HUES64 (cell line): ENCODE results near the gene CTSS.
"Not testable (repeated sequence)": the region's sequence is repeated elsewhere in the genome, so short reads cannot be mapped to it uniquely, and the experiment has no call there.

Source experiments
- H3K27ac ChIP-seq: 2 replicates; pipeline ENCODE4 v1.7.0; 2013; ENCODE audit warnings: low read depth, low read length, inconsistent platforms
- H3K27me3 ChIP-seq: 2 replicates; pipeline ENCODE4 v1.6.1; 2013; ENCODE audit warnings: mild to moderate bottlenecking, low read length; ENCODE audit not compliant: insufficient read depth
- H3K36me3 ChIP-seq: 2 replicates; pipeline ENCODE4 v1.6.1; 2013; ENCODE audit warnings: mild to moderate bottlenecking, low read length; ENCODE audit not compliant: insufficient read depth
- H3K4me1 ChIP-seq: 2 replicates; pipeline ENCODE4 v1.6.1; 2013; ENCODE audit warnings: mild to moderate bottlenecking, low read length, moderate library complexity; ENCODE audit not compliant: insufficient read depth
- H3K4me3 ChIP-seq: 2 replicates; pipeline ENCODE4 v1.5.1; 2013; ENCODE audit warnings: mild to moderate bottlenecking, low read length, moderate library complexity
- H3K9ac ChIP-seq: 2 replicates; pipeline ENCODE4 v1.6.1; 2013; ENCODE audit warnings: mild to moderate bottlenecking, low read depth, low read length
- H3K9me3 ChIP-seq: 2 replicates; pipeline ENCODE4 v1.6.1; 2013; ENCODE audit warnings: low read depth, low read length; ENCODE audit not compliant: insufficient read depth
- WGBS: fragments of 150-250, 120-280 bp; methylation state at CpG from one replicate; pipeline ENCODE4 v1.1.7; 2013; ENCODE audit warnings: missing lambda C conversion rate; 5-methylcytosine and 5-hydroxymethylcytosine counted together

Gene CTSS

GRCh38 chr1:150798525-150798924 is 32.9 kb upstream of the CTSS start:
- Histone ChIP-seq H3K9me3 (no peaks in the 10 kb centered on the region), H3K36me3 (peaks cover 5% of the 10 kb centered on the region; the same call in 1 of the 2 replicates), H3K4me3 (no peak overlapping the region), H3K27ac (no peak overlapping the region), H3K4me1 (peaks cover 21% of the 10 kb centered on the region), H3K27me3 (no peaks in the 10 kb centered on the region), H3K9ac (no peak overlapping the region)
- WGBS = 83% methylated on average over 3 of the region's 4 CpGs

- Histone ChIP-seq H3K27ac (no peak overlapping the region), H3K4me3 (no peak overlapping the region), H3K9ac (no peak overlapping the region), H3K4me1 (peaks cover 21% of the 10 kb centered on the region), H3K27me3 (no peaks in the 10 kb centered on the region), H3K9me3 (no peaks in the 10 kb centered on the region), H3K36me3 (peaks cover 5% of the 10 kb centered on the region; the same call in 1 of the 2 replicates)
- 92% methylated on average over 3 of the region's 3 CpGs for WGBS
Measured at GRCh38 chr1:150796374-150796773, 30.8 kb upstream of the CTSS start.

GRCh38 chr1:150793778-150794177 is 28.2 kb upstream of the CTSS start:
- H3K27me3 ChIP-seq, H3K27ac ChIP-seq: not testable (repeated sequence)
- whole genome bisulfite sequencing = 91% methylated on average over 2 of the region's 3 CpGs

GRCh38 chr1:150793221-150793620 is 27.6 kb upstream of the CTSS start:
- H3K9me3 ChIP-seq = no peaks in the 10 kb centered on the region
- no peak overlapping the region for H3K4me3 ChIP-seq
- H3K27ac ChIP-seq = no peak overlapping the region
- H3K27me3 ChIP-seq = no peaks in the 10 kb centered on the region
- WGBS = 97% methylated on average over 1 of the region's 1 CpG
- no peaks in the 10 kb centered on the region for H3K36me3 ChIP-seq
- peaks cover 6% of the 10 kb centered on the region for H3K4me1 ChIP-seq
- no peak overlapping the region for H3K9ac ChIP-seq

More at GRCh38 chr1:150793778-150794177, 28.2 kb upstream of the CTSS start:
- H3K9me3 ChIP-seq, H3K9ac ChIP-seq, H3K36me3 ChIP-seq, H3K4me3 ChIP-seq: not testable (repeated sequence)
- H3K4me1 ChIP-seq = peaks cover 11% of the 10 kb centered on the region

- no peak overlapping the region for H3K27ac ChIP-seq
- no peaks in the 10 kb centered on the region for H3K4me1 ChIP-seq
- no peaks in the 10 kb centered on the region for H3K27me3 ChIP-seq
- no peak overlapping the region for H3K9ac ChIP-seq
- no peaks in the 10 kb centered on the region for H3K36me3 ChIP-seq
- H3K4me3 ChIP-seq = no peak overlapping the region
- H3K9me3 ChIP-seq = no peaks in the 10 kb centered on the region
- WGBS = 91% methylated on average over 4 of the region's 4 CpGs
Measured at GRCh38 chr1:150791585-150791984, 26.0 kb upstream of the CTSS start.

- Histone ChIP-seq H3K27me3 (no peaks in the 10 kb centered on the region), H3K4me3 (no peak overlapping the region), H3K9ac (no peak overlapping the region), H3K27ac (no peak overlapping the region), H3K9me3 (no peaks in the 10 kb centered on the region), H3K36me3 (no peaks in the 10 kb centered on the region), H3K4me1 (no peaks in the 10 kb centered on the region)
- WGBS = 86% methylated on average over 4 of the region's 4 CpGs
Measured at GRCh38 chr1:150789396-150789795, 23.8 kb upstream of the CTSS start.

- no peaks in the 10 kb centered on the region for H3K4me1 ChIP-seq
- H3K9ac ChIP-seq = no peak overlapping the region
- H3K27me3 ChIP-seq = no peaks in the 10 kb centered on the region
- WGBS = 99% methylated on average over 4 of the region's 4 CpGs
- H3K9me3 ChIP-seq = no peaks in the 10 kb centered on the region
- H3K4me3 ChIP-seq = no peak overlapping the region
- H3K36me3 ChIP-seq = no peaks in the 10 kb centered on the region
- no peak overlapping the region for H3K27ac ChIP-seq
Measured at GRCh38 chr1:150788946-150789345, 23.4 kb upstream of the CTSS start.

- H3K27me3 ChIP-seq = no peaks in the 10 kb centered on the region
- H3K9ac ChIP-seq = no peak overlapping the region
- H3K4me1 ChIP-seq = no peaks in the 10 kb centered on the region
- H3K9me3 ChIP-seq = no peaks in the 10 kb centered on the region
- H3K36me3 ChIP-seq = no peaks in the 10 kb centered on the region
- H3K4me3 ChIP-seq = no peak overlapping the region
- H3K27ac ChIP-seq = no peak overlapping the region
Measured at GRCh38 chr1:150787455-150787854, 21.9 kb upstream of the CTSS start.

- no peak overlapping the region for H3K9ac ChIP-seq
- no peaks in the 10 kb centered on the region for H3K36me3 ChIP-seq
- peaks cover 6% of the 10 kb centered on the region; the same call in 1 of the 2 replicates for H3K9me3 ChIP-seq
- no peak overlapping the region for H3K27ac ChIP-seq
- WGBS = 93% methylated on average over 1 of the region's 3 CpGs
- no peaks in the 10 kb centered on the region for H3K27me3 ChIP-seq
- H3K4me3 ChIP-seq = no peak overlapping the region
- no peaks in the 10 kb centered on the region for H3K4me1 ChIP-seq
Measured at GRCh38 chr1:150780510-150780909, 14.9 kb upstream of the CTSS start.

GRCh38 chr1:150778409-150778808 is 12.8 kb upstream of the CTSS start:
- Histone ChIP-seq H3K9me3 (peaks cover 6% of the 10 kb centered on the region; the same call in 1 of the 2 replicates), H3K27ac (no peak overlapping the region), H3K4me3 (no peak overlapping the region), H3K36me3 (no peaks in the 10 kb centered on the region), H3K4me1 (no peaks in the 10 kb centered on the region), H3K9ac (no peak overlapping the region), H3K27me3 (no peaks in the 10 kb centered on the region)
- WGBS = 89% methylated on average over 1 of the region's 1 CpG

GRCh38 chr1:150777544-150777943 is 12.0 kb upstream of the CTSS start:
- no peak overlapping the region for H3K9ac ChIP-seq
- H3K27ac ChIP-seq = no peak overlapping the region
- H3K4me3 ChIP-seq = no peak overlapping the region
- H3K9me3 ChIP-seq = peaks cover 6% of the 10 kb centered on the region; the same call in 1 of the 2 replicates
- WGBS = 92% methylated on average over 2 of the region's 2 CpGs
- H3K27me3 ChIP-seq = no peaks in the 10 kb centered on the region
- no peaks in the 10 kb centered on the region for H3K4me1 ChIP-seq
- no peaks in the 10 kb centered on the region for H3K36me3 ChIP-seq

GRCh38 chr1:150775931-150776505 is 10.4 kb upstream of the CTSS start:
- H3K27me3 ChIP-seq, H3K27ac ChIP-seq, H3K4me1 ChIP-seq, H3K9ac ChIP-seq, H3K36me3 ChIP-seq, H3K4me3 ChIP-seq, H3K9me3 ChIP-seq: not testable (repeated sequence)
- WGBS = 97% methylated on average over 13 of the region's 13 CpGs
